Measurements from ENCODE around the gene IFITM2. TPM values are rescaled to one million over a fixed set of nuclear protein-coding genes. Genes with fewer than 3 reads are reported as not detected.

The IFITM2 gene
- total RNA-seq, 2 donors from 2014 or later: 74.1 to 115 TPM

DNA sequence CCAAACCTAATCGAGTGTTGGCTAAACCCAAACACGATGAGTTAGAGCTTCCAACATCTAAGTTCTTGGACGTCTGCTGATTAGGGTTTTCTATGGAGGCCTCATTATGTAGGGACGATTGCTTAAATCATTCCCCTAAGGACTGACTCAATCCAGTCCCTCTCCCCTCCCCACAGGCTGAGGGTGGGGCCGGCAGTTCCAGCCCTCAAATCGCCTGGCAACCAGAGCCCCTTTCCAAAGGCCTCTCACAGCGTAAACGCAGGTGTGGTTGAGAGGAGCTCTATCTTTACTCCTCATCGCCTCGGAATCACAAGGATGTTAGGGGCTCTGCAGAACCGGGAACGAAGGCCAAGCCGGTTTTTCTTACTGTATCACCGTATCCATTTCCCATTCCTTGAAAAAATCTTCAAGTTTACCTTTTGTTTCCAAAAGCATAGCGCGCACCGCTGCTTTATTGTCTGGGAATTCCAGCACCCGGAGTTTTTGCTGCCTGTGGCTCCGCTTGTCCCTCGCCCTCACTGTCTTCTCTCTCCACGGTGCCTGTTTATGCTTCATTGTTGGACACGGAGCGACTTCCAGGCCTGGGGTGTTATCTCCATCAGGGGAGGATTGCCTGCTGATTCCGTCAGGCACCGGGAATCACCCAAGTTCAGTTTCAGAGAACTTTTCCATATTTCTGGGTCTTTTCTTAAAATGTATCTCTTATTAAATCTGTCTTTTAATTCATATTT lies 26.8 kb downstream of the IFITM2 start:
- Histone ChIP-seq H3K9ac (ENCODE audit: low read depth in 2 of 2, low read length in 2 of 2) (no peak overlapping the region), H3K9me3 (no peaks in the 10 kb centered on the region), H3K36me3 (no peaks in the 10 kb centered on the region), H3K4me1 (peaks cover 6% of the 10 kb centered on the region), H3K27me3 (no peaks in the 10 kb centered on the region), H3K27ac (no peak overlapping the region), H3K4me3 (no peak overlapping the region)
- TF ChIP-seq, protein P1, sequence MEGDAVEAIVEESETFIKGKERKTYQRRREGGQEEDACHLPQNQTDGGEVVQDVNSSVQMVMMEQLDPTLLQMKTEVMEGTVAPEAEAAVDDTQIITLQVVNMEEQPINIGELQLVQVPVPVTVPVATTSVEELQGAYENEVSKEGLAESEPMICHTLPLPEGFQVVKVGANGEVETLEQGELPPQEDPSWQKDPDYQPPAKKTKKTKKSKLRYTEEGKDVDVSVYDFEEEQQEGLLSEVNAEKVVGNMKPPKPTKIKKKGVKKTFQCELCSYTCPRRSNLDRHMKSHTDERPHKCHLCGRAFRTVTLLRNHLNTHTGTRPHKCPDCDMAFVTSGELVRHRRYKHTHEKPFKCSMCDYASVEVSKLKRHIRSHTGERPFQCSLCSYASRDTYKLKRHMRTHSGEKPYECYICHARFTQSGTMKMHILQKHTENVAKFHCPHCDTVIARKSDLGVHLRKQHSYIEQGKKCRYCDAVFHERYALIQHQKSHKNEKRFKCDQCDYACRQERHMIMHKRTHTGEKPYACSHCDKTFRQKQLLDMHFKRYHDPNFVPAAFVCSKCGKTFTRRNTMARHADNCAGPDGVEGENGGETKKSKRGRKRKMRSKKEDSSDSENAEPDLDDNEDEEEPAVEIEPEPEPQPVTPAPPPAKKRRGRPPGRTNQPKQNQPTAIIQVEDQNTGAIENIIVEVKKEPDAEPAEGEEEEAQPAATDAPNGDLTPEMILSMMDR (IDR thresholded peaks at IDR 0.05): no peak
- no peak for DNase-seq
- intact Hi-C loops (cut with DNase I): no loop called here

DNA sequence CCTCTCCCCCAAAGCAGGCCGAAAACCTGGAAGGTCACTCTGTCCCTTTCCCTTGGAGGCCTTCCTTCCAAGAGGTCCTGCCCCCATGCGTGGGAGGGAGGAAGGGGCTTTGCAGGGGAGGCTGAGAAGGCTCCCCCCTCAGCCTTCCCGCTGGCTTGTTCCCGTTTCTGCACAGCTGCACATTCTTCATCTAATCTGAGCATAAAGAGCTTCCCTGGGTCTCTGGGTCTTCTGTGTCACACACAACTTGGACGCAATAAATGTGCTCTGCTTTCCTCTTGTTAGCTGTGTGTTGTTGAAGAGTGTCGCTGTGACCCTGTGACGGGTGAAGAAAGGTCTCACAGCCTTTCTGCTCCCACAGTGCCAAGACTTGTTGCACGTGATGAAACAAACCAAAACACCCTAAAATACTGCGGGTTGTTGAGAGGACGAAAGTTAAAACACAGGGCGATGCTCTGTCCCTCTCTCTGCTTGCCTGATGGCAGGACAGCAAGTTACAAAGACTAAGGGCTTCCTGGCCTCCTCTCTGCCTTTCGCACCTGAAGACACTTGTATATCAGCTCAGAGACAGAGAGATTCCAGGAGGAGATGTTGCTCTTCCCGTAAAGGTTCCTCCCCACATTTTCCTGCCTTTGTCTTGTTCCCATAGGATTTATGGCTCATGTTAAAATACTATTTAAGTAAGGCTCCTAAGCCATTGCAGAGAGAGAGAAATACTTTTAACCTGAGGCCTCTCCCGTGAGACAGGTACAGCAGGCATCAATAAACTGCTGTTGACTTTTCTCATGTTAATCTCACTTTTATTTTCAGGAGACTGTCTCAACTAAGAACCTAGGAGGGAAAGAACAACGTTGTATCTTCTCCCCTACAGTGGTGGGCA lies 28.4 kb downstream of the IFITM2 start:
- Histone ChIP-seq H3K27ac (peak overlapping the region; percentile 44), H3K4me3 (no peak overlapping the region), H3K27me3 (no peaks in the 10 kb centered on the region), H3K9me3 (no peaks in the 10 kb centered on the region), H3K4me1 (peaks cover 6% of the 10 kb centered on the region), H3K9ac (ENCODE audit: low read depth in 2 of 2, low read length in 2 of 2) (peak overlapping the region; percentile 3 to 14), H3K36me3 (no peaks in the 10 kb centered on the region)
- no peak for DNase-seq
- TF ChIP-seq, protein P1 (IDR thresholded peaks at IDR 0.05): no peak
- intact Hi-C loops (cut with DNase I): no loop called here

DNA sequence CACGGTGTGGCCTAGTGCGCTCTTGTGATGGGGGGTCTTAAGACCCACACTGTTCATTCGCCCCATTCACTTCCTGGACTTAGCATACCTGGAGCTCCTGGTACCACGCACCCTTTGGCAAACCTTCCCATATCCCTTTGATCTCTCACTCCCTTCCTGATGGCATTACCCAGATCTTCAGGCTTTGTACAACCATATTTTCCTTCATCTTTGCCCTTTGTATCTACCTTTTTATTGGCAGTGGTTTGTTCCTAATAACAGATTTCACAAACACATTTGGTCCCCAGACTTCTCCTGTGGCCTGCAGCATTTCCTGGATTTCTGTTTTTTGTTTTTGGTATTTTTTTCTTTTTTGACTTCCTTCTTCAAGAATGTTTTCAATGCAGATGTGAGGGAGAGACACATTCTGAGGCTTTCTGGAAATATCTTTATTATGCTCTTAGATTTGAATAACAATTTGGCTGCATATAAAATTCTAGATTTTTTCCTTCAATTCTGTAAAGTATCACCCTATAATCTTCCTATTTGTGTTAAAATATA lies 29.1 kb downstream of the IFITM2 start:
- intact Hi-C loops (cut with DNase I): no loop called here
- H3K9ac ChIP-seq (ENCODE audit: low read depth in 2 of 2, low read length in 2 of 2): peak overlapping the region in 1 of 2 donors; percentile 24
- H3K9me3 ChIP-seq: no peaks in the 10 kb centered on the region
- no peaks in the 10 kb centered on the region for H3K36me3 ChIP-seq
- TF ChIP-seq, protein P1 (IDR thresholded peaks at IDR 0.05): no peak
- peaks cover 6% of the 10 kb centered on the region for H3K4me1 ChIP-seq
- H3K4me3 ChIP-seq: no peak overlapping the region
- H3K27ac ChIP-seq: peak overlapping the region; percentile 44
- no peaks in the 10 kb centered on the region for H3K27me3 ChIP-seq
- DNase-seq: no peak

DNA sequence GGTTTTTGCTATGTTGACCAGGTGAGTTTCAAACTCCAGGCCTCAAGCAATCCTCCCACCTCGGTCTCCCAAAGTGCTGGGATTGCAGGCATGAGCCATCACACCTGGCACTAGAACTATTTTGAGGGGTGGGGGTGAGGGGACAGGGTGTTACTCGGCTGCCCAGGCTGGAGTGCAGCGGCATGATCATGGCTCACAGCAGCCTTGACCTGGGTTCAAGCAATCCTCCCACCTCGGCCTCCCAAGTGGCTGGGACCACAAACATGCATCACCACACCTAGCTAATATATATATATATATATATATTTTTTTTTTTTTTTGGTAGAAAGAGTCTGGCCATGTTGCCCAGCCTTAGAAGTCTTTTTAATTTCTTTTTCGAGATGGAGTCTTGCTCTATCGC lies 30.1 kb downstream of the IFITM2 start:
- H3K36me3 ChIP-seq: no peaks in the 10 kb centered on the region
- H3K4me1 ChIP-seq: peaks cover 6% of the 10 kb centered on the region
- H3K9ac ChIP-seq (ENCODE audit: low read depth in 2 of 2, low read length in 2 of 2): no peak overlapping the region
- no peak overlapping the region for H3K4me3 ChIP-seq
- TF ChIP-seq, protein P1 (IDR thresholded peaks at IDR 0.05): no peak
- no peaks in the 10 kb centered on the region for H3K9me3 ChIP-seq
- H3K27me3 ChIP-seq: no peaks in the 10 kb centered on the region
- DNase-seq: no peak
- no peak overlapping the region for H3K27ac ChIP-seq
- intact Hi-C loops (cut with DNase I): no loop called here

DNA sequence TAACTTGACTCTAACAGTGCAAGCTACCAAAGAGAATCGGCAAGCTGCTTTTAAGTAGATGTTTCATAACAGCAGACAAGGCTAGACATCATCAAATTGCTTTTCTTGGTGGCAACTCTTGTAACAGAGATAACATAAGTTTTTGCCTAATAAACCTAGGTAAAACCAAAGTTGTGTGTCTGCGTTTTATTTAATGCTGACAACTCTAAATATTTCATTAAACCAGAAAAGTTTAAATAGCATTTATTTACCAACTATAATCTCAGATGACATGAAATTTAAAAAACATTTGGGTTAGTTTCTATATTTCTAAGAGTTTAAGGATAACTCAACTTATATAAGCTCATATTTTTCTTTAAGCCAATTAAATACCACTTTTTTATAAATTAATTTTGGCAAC lies 32.3 kb downstream of the IFITM2 start:
- intact Hi-C loops (cut with DNase I): no loop called here

More for the DNA sequence above, 32.3 kb downstream of the IFITM2 start:
- H3K4me1 ChIP-seq: peaks cover 6% of the 10 kb centered on the region
- no peak overlapping the region for H3K27ac ChIP-seq
- H3K36me3 ChIP-seq: no peaks in the 10 kb centered on the region
- no peak for DNase-seq
- H3K9ac ChIP-seq (ENCODE audit: low read depth in 2 of 2, low read length in 2 of 2): no peak overlapping the region
- H3K9me3 ChIP-seq: no peaks in the 10 kb centered on the region
- no peaks in the 10 kb centered on the region for H3K27me3 ChIP-seq
- TF ChIP-seq, protein P1 (IDR thresholded peaks at IDR 0.05): no peak
- no peak overlapping the region for H3K4me3 ChIP-seq
